ENCODE results near the gene LRP2. TPM values are rescaled to one million over a fixed set of nuclear protein-coding genes. Genes with fewer than 3 reads are reported as not detected.

The LRP2 gene
- total RNA-seq, 1 experiment from 2014 or later = 0.59 TPM

GRCh38 chr2:169094676-169095075 is 267.7 kb downstream of the LRP2 start:
- peaks cover 5% of the 10 kb centered on the region for H3K27me3 Mint-ChIP-seq (ENCODE audit: low read depth)
- ChIA-PET POLR2A (interaction anchor here (0.6 kb wide), 1 partner anchor 103 kb away, joined by 4 read pairs; no protein-coding TSS in a partner anchor), CTCF (no interaction called here)

GRCh38 chr2:169093535-169093934 is 268.8 kb downstream of the LRP2 start:
- DNase-seq (ENCODE audit: low spot score) (no peak), ATAC-seq (no peak)
- Mint-ChIP-seq H3K27me3 (ENCODE audit: low read depth) (peaks cover 5% of the 10 kb centered on the region), H3K36me3 (no peaks in the 10 kb centered on the region), H3K27ac (no peak overlapping the region), H3K4me3 (no peak overlapping the region), H3K4me1 (peaks cover 8% of the 10 kb centered on the region), H3K9me3 (no peaks in the 10 kb centered on the region; the same call in 1 of the 2 replicates)
- ChIA-PET POLR2A (no interaction called here), CTCF (no interaction called here)
- TF ChIP-seq GTF2I (CRISPR knock-in tag; conservative IDR thresholded peaks at IDR 0.05) = no peak
- TF ChIP-seq ELF4 (CRISPR knock-in tag; IDR thresholded peaks at IDR 0.05; ENCODE audit: low read depth) = no peak
- TF ChIP-seq, protein P1, sequence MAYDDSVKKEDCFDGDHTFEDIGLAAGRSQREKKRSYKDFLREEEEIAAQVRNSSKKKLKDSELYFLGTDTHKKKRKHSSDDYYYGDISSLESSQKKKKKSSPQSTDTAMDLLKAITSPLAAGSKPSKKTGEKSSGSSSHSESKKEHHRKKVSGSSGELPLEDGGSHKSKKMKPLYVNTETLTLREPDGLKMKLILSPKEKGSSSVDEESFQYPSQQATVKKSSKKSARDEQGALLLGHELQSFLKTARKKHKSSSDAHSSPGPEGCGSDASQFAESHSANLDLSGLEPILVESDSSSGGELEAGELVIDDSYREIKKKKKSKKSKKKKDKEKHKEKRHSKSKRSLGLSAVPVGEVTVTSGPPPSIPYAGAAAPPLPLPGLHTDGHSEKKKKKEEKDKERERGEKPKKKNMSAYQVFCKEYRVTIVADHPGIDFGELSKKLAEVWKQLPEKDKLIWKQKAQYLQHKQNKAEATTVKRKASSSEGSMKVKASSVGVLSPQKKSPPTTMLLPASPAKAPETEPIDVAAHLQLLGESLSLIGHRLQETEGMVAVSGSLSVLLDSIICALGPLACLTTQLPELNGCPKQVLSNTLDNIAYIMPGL (CRISPR knock-in tag; IDR thresholded peaks at IDR 0.05) = no peak
- TF ChIP-seq JUN (CRISPR knock-in tag; IDR thresholded peaks at IDR 0.05) = no peak
- no peak for TF ChIP-seq NR3C1 (CRISPR knock-in tag; conservative IDR thresholded peaks at IDR 0.05; ENCODE audit: low read depth)
- TF ChIP-seq ZNF232 (CRISPR knock-in tag; IDR thresholded peaks at IDR 0.05) = no peak
- no peak for TF ChIP-seq PRRX2 (CRISPR knock-in tag; IDR thresholded peaks at IDR 0.05)
- TF ChIP-seq ATF3 (CRISPR knock-in tag; conservative IDR thresholded peaks at IDR 0.05) = no peak
- no peak for TF ChIP-seq ZNF317 (CRISPR knock-in tag; IDR thresholded peaks at IDR 0.05; ENCODE audit: borderline replicate concordance, low read depth)
- TF ChIP-seq, protein P2, sequence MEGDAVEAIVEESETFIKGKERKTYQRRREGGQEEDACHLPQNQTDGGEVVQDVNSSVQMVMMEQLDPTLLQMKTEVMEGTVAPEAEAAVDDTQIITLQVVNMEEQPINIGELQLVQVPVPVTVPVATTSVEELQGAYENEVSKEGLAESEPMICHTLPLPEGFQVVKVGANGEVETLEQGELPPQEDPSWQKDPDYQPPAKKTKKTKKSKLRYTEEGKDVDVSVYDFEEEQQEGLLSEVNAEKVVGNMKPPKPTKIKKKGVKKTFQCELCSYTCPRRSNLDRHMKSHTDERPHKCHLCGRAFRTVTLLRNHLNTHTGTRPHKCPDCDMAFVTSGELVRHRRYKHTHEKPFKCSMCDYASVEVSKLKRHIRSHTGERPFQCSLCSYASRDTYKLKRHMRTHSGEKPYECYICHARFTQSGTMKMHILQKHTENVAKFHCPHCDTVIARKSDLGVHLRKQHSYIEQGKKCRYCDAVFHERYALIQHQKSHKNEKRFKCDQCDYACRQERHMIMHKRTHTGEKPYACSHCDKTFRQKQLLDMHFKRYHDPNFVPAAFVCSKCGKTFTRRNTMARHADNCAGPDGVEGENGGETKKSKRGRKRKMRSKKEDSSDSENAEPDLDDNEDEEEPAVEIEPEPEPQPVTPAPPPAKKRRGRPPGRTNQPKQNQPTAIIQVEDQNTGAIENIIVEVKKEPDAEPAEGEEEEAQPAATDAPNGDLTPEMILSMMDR (IDR thresholded peaks at IDR 0.05) = no peak
- TF ChIP-seq CBFB (CRISPR knock-in tag; IDR thresholded peaks at IDR 0.05; ENCODE audit: low read depth) = no peak
- TF ChIP-seq ZNF416 (CRISPR knock-in tag; IDR thresholded peaks at IDR 0.05) = no peak

More at GRCh38 chr2:169094676-169095075, 267.7 kb downstream of the LRP2 start:
- Mint-ChIP-seq H3K4me3 (no peak overlapping the region), H3K4me1 (peaks cover under 1% of the 10 kb centered on the region), H3K9me3 (no peaks in the 10 kb centered on the region; the same call in 1 of the 2 replicates), H3K27ac (no peak overlapping the region), H3K36me3 (no peaks in the 10 kb centered on the region)
- DNase-seq (ENCODE audit: low spot score) (no peak), ATAC-seq (no peak)
- TF ChIP-seq MXD4 (CRISPR knock-in tag; IDR thresholded peaks at IDR 0.05; ENCODE audit: borderline replicate concordance) = no peak
- TF ChIP-seq, protein P3, sequence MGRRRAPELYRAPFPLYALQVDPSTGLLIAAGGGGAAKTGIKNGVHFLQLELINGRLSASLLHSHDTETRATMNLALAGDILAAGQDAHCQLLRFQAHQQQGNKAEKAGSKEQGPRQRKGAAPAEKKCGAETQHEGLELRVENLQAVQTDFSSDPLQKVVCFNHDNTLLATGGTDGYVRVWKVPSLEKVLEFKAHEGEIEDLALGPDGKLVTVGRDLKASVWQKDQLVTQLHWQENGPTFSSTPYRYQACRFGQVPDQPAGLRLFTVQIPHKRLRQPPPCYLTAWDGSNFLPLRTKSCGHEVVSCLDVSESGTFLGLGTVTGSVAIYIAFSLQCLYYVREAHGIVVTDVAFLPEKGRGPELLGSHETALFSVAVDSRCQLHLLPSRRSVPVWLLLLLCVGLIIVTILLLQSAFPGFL (CRISPR knock-in tag; IDR thresholded peaks at IDR 0.05; ENCODE audit: borderline replicate concordance) = no peak
- TF ChIP-seq JUN (CRISPR knock-in tag; IDR thresholded peaks at IDR 0.05) = no peak
- TF ChIP-seq, protein P4, sequence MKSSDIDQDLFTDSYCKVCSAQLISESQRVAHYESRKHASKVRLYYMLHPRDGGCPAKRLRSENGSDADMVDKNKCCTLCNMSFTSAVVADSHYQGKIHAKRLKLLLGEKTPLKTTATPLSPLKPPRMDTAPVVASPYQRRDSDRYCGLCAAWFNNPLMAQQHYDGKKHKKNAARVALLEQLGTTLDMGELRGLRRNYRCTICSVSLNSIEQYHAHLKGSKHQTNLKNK (CRISPR knock-in tag; IDR thresholded peaks at IDR 0.05) = no peak
- no peak for TF ChIP-seq NFATC4 (CRISPR knock-in tag; IDR thresholded peaks at IDR 0.05)
- TF ChIP-seq USF1 (CRISPR knock-in tag; IDR thresholded peaks at IDR 0.05) = no peak
- TF ChIP-seq USF2 (CRISPR knock-in tag; IDR thresholded peaks at IDR 0.05) = no peak
- TF ChIP-seq NFYB (CRISPR knock-in tag; conservative IDR thresholded peaks at IDR 0.05; ENCODE audit: low read depth) = no peak
- no peak for TF ChIP-seq GABPB1 (CRISPR knock-in tag; IDR thresholded peaks at IDR 0.05)
- no peak for TF ChIP-seq KAT7 (CRISPR knock-in tag; IDR thresholded peaks at IDR 0.05; ENCODE audit: borderline replicate concordance)
- TF ChIP-seq, protein P2 (IDR thresholded peaks at IDR 0.05) = no peak
- TF ChIP-seq NR1H2 (CRISPR knock-in tag; IDR thresholded peaks at IDR 0.05) = no peak
- TF ChIP-seq TP53 (CRISPR knock-in tag; IDR thresholded peaks at IDR 0.05) = no peak
- no peak for TF ChIP-seq SP1 (CRISPR knock-in tag; conservative IDR thresholded peaks at IDR 0.05)
- no peak for TF ChIP-seq ESRRA (CRISPR knock-in tag; IDR thresholded peaks at IDR 0.05; ENCODE audit: borderline replicate concordance)
- TF ChIP-seq, protein P5, sequence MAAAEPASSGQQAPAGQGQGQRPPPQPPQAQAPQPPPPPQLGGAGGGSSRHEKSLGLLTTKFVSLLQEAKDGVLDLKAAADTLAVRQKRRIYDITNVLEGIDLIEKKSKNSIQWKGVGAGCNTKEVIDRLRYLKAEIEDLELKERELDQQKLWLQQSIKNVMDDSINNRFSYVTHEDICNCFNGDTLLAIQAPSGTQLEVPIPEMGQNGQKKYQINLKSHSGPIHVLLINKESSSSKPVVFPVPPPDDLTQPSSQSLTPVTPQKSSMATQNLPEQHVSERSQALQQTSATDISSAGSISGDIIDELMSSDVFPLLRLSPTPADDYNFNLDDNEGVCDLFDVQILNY (CRISPR knock-in tag; IDR thresholded peaks at IDR 0.05) = no peak

Measured in WTC11 (cell line).